SK-N-MC (cell line): Measurements from ENCODE around the gene MRPS6.

Experiments used
- DNase-seq: peaks from one replicate; pipeline ENCODE4 v3.0.0-alpha.2; 2011; ENCODE audit warnings: low read depth, low spot score
- H3K27ac ChIP-seq: fragments of 200-600 bp; sonication (generic); 2 replicates; pipeline ENCODE4 v1.5.1; 2016; ENCODE audit warnings: mixed run types
- H3K36me3 ChIP-seq: fragments of 200-600 bp; sonication (generic); 2 replicates; pipeline ENCODE4 v1.6.1; 2017; ENCODE audit warnings: antibody characterized with exemption, low read length, mixed read lengths; ENCODE audit not compliant: insufficient read depth
- H3K4me3 ChIP-seq: fragments of 200-600 bp; sonication (generic); 2 replicates; pipeline ENCODE4 v1.5.1; 2016
- H3K9ac ChIP-seq: fragments of 200-600 bp; sonication (generic); 2 replicates; pipeline ENCODE4 v1.8.0; 2017; ENCODE audit warnings: mixed run types, mixed read lengths; ENCODE audit not compliant: insufficient read length
- H3K9me3 ChIP-seq: fragments of 200-600 bp; sonication (generic); 2 replicates; pipeline ENCODE4 v1.6.1; 2017; ENCODE audit warnings: low read depth, mild to moderate bottlenecking, antibody characterized with exemption, low read length, moderate library complexity, mixed read lengths
- EZH2 ChIP-seq: fragments of 200-600 bp; sonication (generic); IDR thresholded peaks from one replicate; pipeline ENCODE4 v1.6.1; 2017; ENCODE audit warnings: antibody characterized with exemption
- FOXP2 ChIP-seq: optimal IDR thresholded peaks from 2 replicates; pipeline ENCODE3; 2011; ENCODE audit warnings: mild to moderate bottlenecking, moderate library complexity; ENCODE audit not compliant: insufficient read depth; ENCODE audit errors: extremely low read length, control extremely low read depth
- POLR2AphosphoS5 ChIP-seq: IDR thresholded peaks from 2 replicates; pipeline ENCODE4 v1.6.1; 2012; ENCODE audit warnings: mild to moderate bottlenecking, low read depth, low read length, borderline replicate concordance

MRPS6 gene

DNA sequence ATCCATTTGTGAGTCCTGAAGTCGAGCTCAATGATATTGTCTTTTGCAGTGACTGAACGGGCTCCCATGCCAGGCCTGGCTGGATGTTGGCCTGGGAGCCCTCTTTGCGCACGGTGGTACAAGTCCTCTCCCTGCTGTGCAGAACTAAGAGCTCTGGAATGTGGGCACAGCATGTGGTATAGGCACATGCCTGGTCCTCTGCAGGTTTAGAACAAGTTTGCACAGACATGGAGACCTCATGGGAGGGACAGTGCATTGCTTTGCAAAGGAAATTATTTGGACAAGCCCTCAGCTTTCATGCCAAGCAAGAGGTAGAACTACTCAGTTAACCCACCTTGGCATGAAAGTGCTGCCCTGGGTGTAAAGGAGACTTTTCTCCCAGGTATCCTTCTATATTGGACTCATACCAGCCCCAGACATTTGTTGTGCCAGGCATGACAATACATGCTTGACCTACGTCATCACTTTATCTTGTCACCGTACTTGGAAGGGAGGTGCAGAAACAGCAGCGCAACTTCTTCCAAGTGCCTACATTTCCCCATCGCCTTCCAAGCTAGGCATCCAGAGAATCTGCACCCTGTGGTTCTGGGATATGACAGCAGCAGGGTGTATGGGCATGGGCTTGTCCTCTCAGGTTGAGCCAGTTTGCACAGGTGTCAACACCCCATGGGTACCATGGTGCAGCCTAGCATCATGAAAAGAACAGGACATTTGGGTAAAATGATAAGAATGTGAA is 37.6 kb upstream of the MRPS6 start:
- Histone ChIP-seq H3K27ac (no peak overlapping the region), H3K9me3 (no peaks in the 10 kb centered on the region), H3K36me3 (no peaks in the 10 kb centered on the region), H3K9ac (no peak overlapping the region), H3K4me3 (no peak overlapping the region)
- DNase-seq, result no peak
- no peak for TF ChIP-seq POLR2AphosphoS5
- no peak for TF ChIP-seq FOXP2
- no peak for TF ChIP-seq EZH2

DNA sequence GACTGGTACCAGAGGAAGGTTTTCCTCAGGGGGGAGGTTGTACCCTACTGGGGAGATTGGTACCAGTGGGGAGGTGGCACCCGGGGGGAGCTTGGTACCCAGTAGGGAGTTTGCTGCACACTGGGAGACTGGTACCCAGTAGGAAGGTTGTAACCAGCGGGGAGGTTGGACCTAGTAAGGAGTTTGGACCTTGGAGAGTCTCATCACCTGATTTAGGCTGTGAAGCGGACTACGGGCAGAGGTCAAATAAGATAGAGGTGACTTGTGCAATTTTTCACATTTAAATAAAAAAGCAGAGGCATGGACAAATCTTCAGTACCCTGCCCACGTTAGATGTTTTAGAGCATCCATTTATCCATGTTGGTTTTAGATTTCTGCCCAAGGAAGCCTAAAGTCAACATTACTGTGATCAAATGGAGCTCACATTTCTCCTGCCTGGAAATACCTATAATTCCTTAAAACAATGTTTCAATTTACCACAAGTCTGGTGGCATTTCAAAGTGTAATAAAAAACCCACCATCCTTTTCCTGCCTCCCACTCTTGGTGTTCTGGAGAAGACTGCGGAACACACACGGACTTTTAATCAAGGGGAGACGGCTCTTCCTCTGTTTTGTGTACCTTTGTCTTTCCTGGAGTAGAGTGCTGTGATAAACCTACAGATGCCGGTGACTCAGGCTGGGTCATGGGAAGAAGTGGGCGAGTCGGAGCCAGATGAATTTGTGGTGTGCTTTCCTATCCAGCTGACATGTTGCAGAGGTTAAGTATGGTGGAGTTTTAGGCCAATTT is 36.2 kb upstream of the MRPS6 start:
- H3K4me3 ChIP-seq, result no peak overlapping the region
- H3K36me3 ChIP-seq, result no peaks in the 10 kb centered on the region
- no peaks in the 10 kb centered on the region for H3K9me3 ChIP-seq
- H3K9ac ChIP-seq, result no peak overlapping the region
- no peak for DNase-seq
- TF ChIP-seq EZH2, result no peak
- TF ChIP-seq POLR2AphosphoS5, result no peak
- no peak for TF ChIP-seq FOXP2
- H3K27ac ChIP-seq, result no peak overlapping the region

DNA sequence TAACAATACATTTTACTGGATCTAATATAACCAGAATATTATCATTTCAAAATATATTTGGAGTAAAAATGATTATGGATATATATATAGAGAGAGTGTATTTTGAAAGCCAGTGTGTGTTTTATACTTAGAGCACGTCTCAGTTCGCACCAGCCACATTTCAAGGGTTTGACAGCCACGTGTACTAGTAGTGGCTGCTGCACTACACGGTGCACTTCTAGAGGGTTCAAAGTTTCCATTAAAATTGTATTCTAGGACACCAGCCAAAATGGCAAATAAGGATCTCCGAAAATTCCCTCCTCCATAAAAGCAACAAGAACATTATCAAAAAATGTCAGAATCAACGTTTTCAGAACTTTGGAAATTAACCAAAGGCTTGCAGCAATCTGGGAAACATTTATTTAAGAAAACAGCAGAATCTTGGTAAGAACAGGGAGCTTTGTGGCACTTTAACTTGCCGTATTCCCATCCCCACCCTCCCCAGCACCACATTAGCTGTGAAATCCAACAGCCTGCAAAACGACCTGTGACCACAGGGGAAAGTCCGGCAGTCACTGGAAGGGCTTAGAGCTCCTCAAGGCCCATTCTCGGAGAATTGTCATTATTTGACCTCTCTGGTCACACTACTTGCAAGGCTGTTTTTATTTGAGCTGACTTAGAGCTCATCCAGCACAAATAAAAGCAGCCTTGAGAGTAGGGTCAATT is 33.5 kb upstream of the MRPS6 start:
- TF ChIP-seq EZH2 (no peak), POLR2AphosphoS5 (no peak), FOXP2 (no peak)
- Histone ChIP-seq H3K27ac (no peak overlapping the region), H3K4me3 (no peak overlapping the region), H3K9ac (no peak overlapping the region), H3K9me3 (no peaks in the 10 kb centered on the region), H3K36me3 (no peaks in the 10 kb centered on the region)
- DNase-seq, result no peak

DNA sequence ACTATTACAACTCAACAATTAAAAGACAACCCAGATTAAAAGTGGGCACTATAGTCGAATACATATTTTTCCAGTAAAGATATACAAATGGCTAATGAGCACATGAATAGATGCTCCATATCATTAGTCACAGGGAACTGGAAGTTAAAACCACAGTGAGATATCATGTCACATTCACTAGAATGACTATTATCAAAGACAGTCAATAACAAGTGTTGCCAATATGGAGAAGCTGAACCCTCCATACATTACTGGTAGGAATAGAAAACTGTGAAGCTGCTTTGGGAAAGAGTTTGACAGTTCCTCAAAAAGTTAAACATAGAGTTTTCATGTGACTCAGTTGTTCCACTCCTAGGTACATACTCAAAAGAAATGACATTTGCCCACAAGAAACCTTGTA is 30.6 kb upstream of the MRPS6 start:
- Histone ChIP-seq H3K27ac (no peak overlapping the region), H3K9ac (no peak overlapping the region), H3K4me3 (no peak overlapping the region), H3K9me3 (no peaks in the 10 kb centered on the region), H3K36me3 (no peaks in the 10 kb centered on the region)
- no peak for TF ChIP-seq EZH2
- TF ChIP-seq FOXP2, result no peak
- no peak for TF ChIP-seq POLR2AphosphoS5
- DNase-seq, result no peak

DNA sequence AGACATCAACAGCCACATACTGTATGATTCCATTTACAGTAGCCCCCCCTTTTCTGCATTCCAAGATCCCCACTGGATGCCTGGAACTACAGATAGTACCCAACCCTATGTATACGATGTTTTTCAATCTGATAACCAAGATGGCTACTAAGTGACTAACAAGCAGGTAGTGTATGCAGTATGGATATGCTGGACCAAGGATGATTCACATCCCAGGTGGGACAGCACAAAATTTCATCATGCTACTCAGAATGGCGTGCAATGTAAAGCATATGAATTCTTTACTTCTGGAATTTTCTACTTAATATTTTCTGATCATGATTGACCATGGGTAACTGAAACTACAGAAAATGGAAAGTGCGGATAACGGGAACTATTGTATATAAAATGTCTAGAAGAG is 30.0 kb upstream of the MRPS6 start:
- no peaks in the 10 kb centered on the region for H3K9me3 ChIP-seq
- no peak overlapping the region for H3K4me3 ChIP-seq
- H3K27ac ChIP-seq, result no peak overlapping the region
- no peaks in the 10 kb centered on the region for H3K36me3 ChIP-seq
- no peak for TF ChIP-seq POLR2AphosphoS5
- TF ChIP-seq FOXP2, result no peak
- TF ChIP-seq EZH2, result no peak
- H3K9ac ChIP-seq, result no peak overlapping the region
- DNase-seq, result no peak

DNA sequence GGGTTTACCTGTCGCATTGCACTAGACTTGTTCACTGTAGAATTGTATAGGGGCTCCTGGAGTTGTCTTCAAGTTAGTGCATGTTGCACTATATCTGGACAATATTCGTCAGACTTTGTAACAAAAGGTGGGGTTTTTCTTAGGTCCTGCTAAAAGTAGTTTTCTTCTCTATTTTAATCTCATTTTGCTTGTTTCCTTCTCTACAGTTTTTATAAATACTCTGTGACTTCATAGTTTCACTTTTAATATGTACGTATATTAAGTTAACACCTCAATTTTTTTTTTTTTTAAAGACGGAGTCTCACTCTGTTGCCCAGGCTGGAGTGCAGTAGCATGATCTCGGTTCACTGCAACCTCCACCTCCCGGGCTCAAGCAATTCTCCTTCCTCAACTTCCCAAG is 26.5 kb upstream of the MRPS6 start:
- H3K9ac ChIP-seq, result no peak overlapping the region
- H3K4me3 ChIP-seq, result no peak overlapping the region
- no peaks in the 10 kb centered on the region for H3K9me3 ChIP-seq
- DNase-seq, result no peak
- TF ChIP-seq POLR2AphosphoS5 (no peak), EZH2 (no peak), FOXP2 (no peak)
- no peaks in the 10 kb centered on the region for H3K36me3 ChIP-seq
- H3K27ac ChIP-seq, result no peak overlapping the region

DNA sequence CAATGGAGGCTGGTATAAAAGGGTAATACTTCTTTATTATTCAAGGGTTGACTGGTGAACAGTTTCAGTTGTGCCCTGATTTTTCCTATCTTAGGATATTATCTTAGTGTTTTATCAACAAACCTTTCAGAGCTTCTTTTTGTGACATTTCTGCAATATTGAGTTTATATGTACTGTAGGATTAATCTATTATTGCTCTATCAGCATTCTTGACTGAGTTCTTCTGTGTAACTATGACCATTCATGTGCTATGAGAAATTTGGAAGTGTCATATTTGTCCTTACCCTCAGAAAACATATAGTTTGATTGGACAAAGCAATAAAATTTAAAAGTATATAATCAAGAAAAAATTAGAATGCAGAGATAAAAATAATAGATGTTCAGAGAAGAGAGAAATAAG is 25.5 kb upstream of the MRPS6 start:
- Histone ChIP-seq H3K9me3 (no peaks in the 10 kb centered on the region), H3K27ac (no peak overlapping the region)
- no peak for TF ChIP-seq POLR2AphosphoS5
- TF ChIP-seq EZH2, result no peak
- no peak for TF ChIP-seq FOXP2

DNA sequence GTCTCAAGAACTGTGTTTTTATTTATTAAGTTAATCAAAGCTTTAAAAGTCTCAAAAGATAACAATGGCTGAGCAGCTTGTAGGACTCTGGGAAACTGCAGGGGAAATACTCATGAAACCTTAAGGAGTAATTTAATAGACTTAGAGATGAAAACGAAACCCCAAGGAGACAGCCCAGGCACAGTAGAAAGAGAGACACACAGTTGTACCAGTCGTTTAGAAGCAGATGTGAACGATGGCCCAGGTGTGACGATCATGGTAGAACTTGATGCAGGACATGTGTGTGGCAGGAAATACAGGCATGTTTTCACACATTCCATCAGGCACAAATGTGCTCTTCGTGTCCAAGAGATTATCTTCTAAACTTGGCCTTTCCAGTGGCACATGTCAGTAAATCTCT is 21.2 kb upstream of the MRPS6 start:
- TF ChIP-seq EZH2 (no peak), POLR2AphosphoS5 (no peak), FOXP2 (no peak)
- no peaks in the 10 kb centered on the region for H3K9me3 ChIP-seq
- no peak overlapping the region for H3K27ac ChIP-seq

More for the DNA sequence above, 25.5 kb upstream of the MRPS6 start:
- DNase-seq, result no peak
- H3K36me3 ChIP-seq, result no peaks in the 10 kb centered on the region
- H3K4me3 ChIP-seq, result no peak overlapping the region
- H3K9ac ChIP-seq, result no peak overlapping the region

More for the DNA sequence above, 21.2 kb upstream of the MRPS6 start:
- DNase-seq, result no peak
- H3K4me3 ChIP-seq, result no peak overlapping the region
- H3K9ac ChIP-seq, result no peak overlapping the region
- no peaks in the 10 kb centered on the region for H3K36me3 ChIP-seq
